GM13977 (cell line): ENCODE measurements around the gene FHAD1.

Source experiments
- DNase-seq: peaks from one replicate; pipeline ENCODE4 v3.0.0; 2012; ENCODE audit warnings: low spot score
- CTCF ChIP-seq: IDR thresholded peaks from 2 replicates; pipeline ENCODE4 v1.5.1; 2012; ENCODE audit warnings: mild to moderate bottlenecking, control low read depth; ENCODE audit not compliant: insufficient read depth; ENCODE audit errors: extremely low read depth, missing control alignments
- in situ Hi-C: fragments of 300-500 bp; cut with MboI; formaldehyde crosslinking; loops from one replicate; pipeline ENCODE4 v1.12.0; 2022; ENCODE audit warnings: low sequenced_read_pairs, low pct_unique_long_range_greater_than_20kb, mixed read lengths, inconsistent platforms; ENCODE audit not compliant: unreplicated experiment

The FHAD1 gene

GRCh38 chr1:15224974-15225373 lies 22.0 kb upstream of the FHAD1 start:
- no peak for DNase-seq
- in situ Hi-C loops = no loop called here
- TF ChIP-seq CTCF = no peak

- no peak for TF ChIP-seq CTCF
- DNase-seq = no peak
- in situ Hi-C loops = no loop called here
Observed at GRCh38 chr1:15225461-15225860, 21.6 kb upstream of the FHAD1 start.

DNA sequence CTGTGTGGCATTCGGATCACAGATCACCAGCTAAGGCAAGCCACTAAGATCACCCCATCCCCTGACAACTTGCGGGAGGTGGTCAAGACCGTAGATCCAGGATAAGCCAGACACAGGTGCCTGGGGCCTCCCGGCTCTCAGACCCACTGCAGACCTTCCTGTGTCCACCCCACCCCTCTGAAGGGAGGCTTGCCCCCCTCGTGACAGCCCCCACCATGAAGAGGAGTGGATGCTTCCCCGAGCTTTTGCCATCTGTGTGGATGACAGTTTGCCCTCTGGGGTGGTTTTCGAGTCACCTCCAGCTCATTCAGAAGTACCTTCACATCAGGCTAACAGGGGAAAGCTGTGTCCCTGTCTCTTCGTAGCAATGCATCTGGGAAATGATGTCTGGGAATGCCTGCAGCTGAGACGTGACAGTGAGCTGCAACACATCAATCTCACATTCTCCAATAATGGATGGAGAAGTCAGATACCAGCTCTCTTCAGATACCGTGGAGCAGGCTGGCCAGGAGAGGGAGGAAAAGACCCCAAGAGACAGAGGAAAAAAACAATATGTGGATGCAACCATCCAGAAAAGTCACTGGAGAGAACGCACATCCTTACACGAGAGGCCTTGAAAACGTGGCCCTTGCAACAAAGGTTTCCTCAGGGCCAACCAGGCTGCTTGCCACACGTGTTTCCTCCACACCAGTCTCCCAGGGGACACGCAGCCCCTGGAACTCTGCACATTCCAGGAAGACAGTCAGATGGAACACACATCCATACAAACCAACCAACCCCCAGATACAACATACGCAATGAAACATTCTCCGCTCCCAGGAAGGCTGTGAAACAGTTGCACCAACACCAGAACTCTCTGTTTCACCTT lies 20.4 kb upstream of the FHAD1 start:
- in situ Hi-C loops = no loop called here
- no peak for DNase-seq
- TF ChIP-seq CTCF = no peak

- TF ChIP-seq CTCF = no peak
- no peak for DNase-seq
- in situ Hi-C loops = no loop called here
Observed at GRCh38 chr1:15229707-15230131, 17.3 kb upstream of the FHAD1 start.

GRCh38 chr1:15231714-15232201 lies 15.3 kb upstream of the FHAD1 start:
- in situ Hi-C loops = no loop called here
- DNase-seq = peak; percentile 58
- TF ChIP-seq CTCF = no peak

DNA sequence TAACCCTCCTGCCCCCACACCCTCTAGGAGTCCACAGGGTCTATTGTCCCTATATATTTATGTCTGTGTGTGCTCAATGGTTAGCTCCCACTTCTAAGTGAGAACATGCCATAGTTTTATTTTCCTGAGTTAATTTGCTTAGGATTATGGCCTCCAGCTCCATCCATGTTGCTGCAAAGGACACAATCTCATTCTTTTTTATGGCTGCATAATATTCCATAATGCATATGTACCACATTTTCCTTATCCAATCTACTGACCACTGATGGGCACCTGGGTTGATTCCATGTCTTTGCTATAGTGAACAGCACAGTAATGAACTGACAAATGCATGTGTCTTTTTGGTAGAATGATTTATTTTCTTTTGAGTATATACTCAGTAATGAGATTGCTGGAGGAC lies 13.3 kb upstream of the FHAD1 start:
- in situ Hi-C loops = no loop called here
- DNase-seq = no peak
- TF ChIP-seq CTCF = no peak

GRCh38 chr1:15236321-15236721 lies 10.7 kb upstream of the FHAD1 start:
- no peak for DNase-seq

More at GRCh38 chr1:15236321-15236721, 10.7 kb upstream of the FHAD1 start:
- no peak for TF ChIP-seq CTCF
- in situ Hi-C loops = no loop called here
